Measurements from ENCODE around the gene MCUB.

The MCUB gene

GRCh38 chr4:109629775-109630174, 69.7 kb downstream of the MCUB start:
- CTCF ChIA-PET = interaction anchor here (0.6 to 1.3 kb wide), 3 partner anchors 11 to 202 kb away, joined by 3 read pairs; partner anchors contain the start of gene SEC24B
- POLR2A ChIA-PET = interaction anchor here (1.0 kb wide), 1 partner anchor 11 kb away, joined by 3 read pairs; no protein-coding TSS in a partner anchor
- H3K4me3 ChIP-seq (ENCODE audit: low read depth, low read length) = no peak overlapping the region
- no peak for TF ChIP-seq CTCF (IDR thresholded peaks at IDR 0.05; ENCODE audit: insufficient read depth, low read length, missing control alignments)
- DNase-seq (ENCODE audit: low read depth, low spot score) = no peak

GRCh38 chr4:109631532-109632108, 71.6 kb downstream of the MCUB start:
- TF ChIP-seq CTCF (IDR thresholded peaks at IDR 0.05; ENCODE audit: insufficient read depth, low read length, missing control alignments) = no peak
- DNase-seq (ENCODE audit: low read depth, low spot score) = no peak
- H3K4me3 ChIP-seq (ENCODE audit: low read depth, low read length) = no peak overlapping the region
- CTCF ChIA-PET = no interaction called here
- POLR2A ChIA-PET = no interaction called here

- no peak for DNase-seq (ENCODE audit: low read depth, low spot score)
- H3K4me3 ChIP-seq (ENCODE audit: low read depth, low read length) = no peak overlapping the region
- POLR2A ChIA-PET = no interaction called here
- no peak for TF ChIP-seq CTCF (IDR thresholded peaks at IDR 0.05; ENCODE audit: insufficient read depth, low read length, missing control alignments)
- CTCF ChIA-PET = interaction anchor here (0.9 kb wide), 1 partner anchor 11 kb away, joined by 3 read pairs; no protein-coding TSS in a partner anchor
Measured at GRCh38 chr4:109640644-109641043, 80.6 kb downstream of the MCUB start.

GRCh38 chr4:109645874-109646710, 86.0 kb downstream of the MCUB start:
- DNase-seq (ENCODE audit: low read depth, low spot score) = no peak
- no peak overlapping the region for H3K4me3 ChIP-seq (ENCODE audit: low read depth, low read length)
- ChIA-PET CTCF (interaction anchor here (0.8 to 0.9 kb wide), 3 partner anchors 25 to 55 kb away, joined by 3 to 4 read pairs (median 3); no protein-coding TSS in a partner anchor), POLR2A (no interaction called here)
- no peak for TF ChIP-seq CTCF (IDR thresholded peaks at IDR 0.05; ENCODE audit: insufficient read depth, low read length, missing control alignments)

- no peak for DNase-seq (ENCODE audit: low read depth, low spot score)
- TF ChIP-seq CTCF (IDR thresholded peaks at IDR 0.05; ENCODE audit: insufficient read depth, low read length, missing control alignments) = no peak
- no peak overlapping the region for H3K4me3 ChIP-seq (ENCODE audit: low read depth, low read length)
- ChIA-PET POLR2A (no interaction called here), CTCF (no interaction called here)
Measured at GRCh38 chr4:109648266-109648996, 88.4 kb downstream of the MCUB start.
